ENCODE results near the gene PCBD1. TPM values are rescaled to one million over a fixed set of nuclear protein-coding genes. Genes with fewer than 3 reads are reported as not detected.

Gene PCBD1
- total and polyA plus RNA-seq, 2 experiments from 2014 or later: 33.3 to 78.5 TPM

GRCh38 chr10:70843776-70844489 is 44.4 kb downstream of the PCBD1 start:
- ATAC-seq (no peak), DNase-seq (ENCODE audit: low spot score) (no peak)
- H3K4me3 ChIP-seq: no peak overlapping the region
- no peak overlapping the region for H3K27ac ChIP-seq (ENCODE audit: low read depth)
- no peaks in the 10 kb centered on the region for H3K4me1 ChIP-seq (ENCODE audit: insufficient read depth)
- Mint-ChIP-seq H3K27ac (peak overlapping the region; percentile 29; the same call in 1 of the 2 replicates), H3K4me3 (no peak overlapping the region), H3K4me1 (no peaks in the 10 kb centered on the region), H3K27me3 (ENCODE audit: insufficient read depth, low read depth, poor library complexity) (peaks cover under 1% of the 10 kb centered on the region), H3K9me3 (no peaks in the 10 kb centered on the region; the same call in 2 of the 3 replicates), H3K36me3 (ENCODE audit: low read depth) (peaks cover 33% of the 10 kb centered on the region)
- H3K79me2 ChIP-seq (replicated peaks; ENCODE audit: insufficient read depth): peaks cover 48% of the 10 kb centered on the region
- H4K20me1 ChIP-seq (replicated peaks; ENCODE audit: insufficient read depth): peaks cover 6% of the 10 kb centered on the region
- no peaks in the 10 kb centered on the region for H3K9me2 ChIP-seq (ENCODE audit: insufficient read depth)
- no peaks in the 10 kb centered on the region for H3F3A ChIP-seq (replicated peaks; ENCODE audit: low read depth)
- H3K36me3 ChIP-seq (ENCODE audit: insufficient read depth): no peaks in the 10 kb centered on the region
- TF ChIP-seq ZNF462 (CRISPR knock-in tag; IDR thresholded peaks at IDR 0.05) (no peak), STAT1 (IDR thresholded peaks at IDR 0.05; ENCODE audit: unreplicated experiment) (no peak), REST (IDR thresholded peaks at IDR 0.05; ENCODE audit: unreplicated experiment) (no peak), EZH2phosphoT487 (IDR thresholded peaks at IDR 0.05; ENCODE audit: unreplicated experiment) (no peak), ETS1 (IDR thresholded peaks at IDR 0.05) (no peak), ZNF114 (CRISPR knock-in tag; IDR thresholded peaks at IDR 0.05) (no peak), ZNF331 (CRISPR knock-in tag; IDR thresholded peaks at IDR 0.05; ENCODE audit: low read depth) (no peak), POLR2AphosphoS5 (IDR thresholded peaks at IDR 0.05; ENCODE audit: low read depth) (no peak), JUNB (IDR thresholded peaks at IDR 0.05; ENCODE audit: unreplicated experiment) (no peak), EZH2 (IDR thresholded peaks at IDR 0.05; ENCODE audit: low read depth, unreplicated experiment) (no peak), CREB1 (CRISPR knock-in tag; IDR thresholded peaks at IDR 0.05; ENCODE audit: low read depth) (no peak), NANOG (IDR thresholded peaks at IDR 0.05; ENCODE audit: borderline replicate concordance) (no peak), CTCF (conservative IDR thresholded peaks at IDR 0.05; ENCODE audit: low read depth in 2 of 2) (no peak)
- no peak overlapping the region for H2AFZ ChIP-seq
- no peak overlapping the region for H3K4me2 ChIP-seq
- no peaks in the 10 kb centered on the region for H3K27me3 ChIP-seq (ENCODE audit: insufficient read depth)

All from GM23338 (cell line).